ENCODE data around the gene SMTNL2.

Gene SMTNL2

GRCh38 chr17:4584101-4584916 is at the start of gene SMTNL2:
Gene SMTNL2, plus strand, starts transcription at chr17:4584529. Its CDS starts 77 bp downstream, at chr17:4584606.
- no peak for DNase-seq (ENCODE audit: low read depth)

GRCh38 chr17:4534928-4535666 is 49.2 kb upstream of the SMTNL2 start:
- no peak for DNase-seq (ENCODE audit: low read depth)

GRCh38 chr17:4535667-4536258 is 48.6 kb upstream of the SMTNL2 start:
- DNase-seq (ENCODE audit: low read depth) = no peak

GRCh38 chr17:4536259-4536741 is 48.0 kb upstream of the SMTNL2 start:
- DNase-seq (ENCODE audit: low read depth) = no peak

- DNase-seq (ENCODE audit: low read depth) = no peak
These were observed 47.5 kb upstream of the SMTNL2 start for GRCh38 chr17:4536742-4537411.

GRCh38 chr17:4537451-4538235 is 46.7 kb upstream of the SMTNL2 start:
- DNase-seq (ENCODE audit: low read depth) = no peak

- DNase-seq (ENCODE audit: low read depth) = no peak
These were observed 45.9 kb upstream of the SMTNL2 start for GRCh38 chr17:4538236-4539002.

GRCh38 chr17:4539025-4539424 is 45.3 kb upstream of the SMTNL2 start:
- DNase-seq (ENCODE audit: low read depth) = no peak

- DNase-seq (ENCODE audit: low read depth) = no peak
These were observed 44.6 kb upstream of the SMTNL2 start for GRCh38 chr17:4539576-4540223.

- DNase-seq (ENCODE audit: low read depth) = no peak
These were observed 44.1 kb upstream of the SMTNL2 start for GRCh38 chr17:4540224-4540651.

- DNase-seq (ENCODE audit: low read depth) = no peak
These were observed 43.5 kb upstream of the SMTNL2 start for GRCh38 chr17:4540687-4541327.

- DNase-seq (ENCODE audit: low read depth) = no peak
These were observed 42.9 kb upstream of the SMTNL2 start for GRCh38 chr17:4541328-4542002.

- DNase-seq (ENCODE audit: low read depth) = no peak
These were observed 42.2 kb upstream of the SMTNL2 start for GRCh38 chr17:4542003-4542725.

GRCh38 chr17:4542726-4543191 is 41.6 kb upstream of the SMTNL2 start:
- no peak for DNase-seq (ENCODE audit: low read depth)

- DNase-seq (ENCODE audit: low read depth) = no peak
These were observed 40.7 kb upstream of the SMTNL2 start for GRCh38 chr17:4543557-4544026.

GRCh38 chr17:4544135-4544950 is 40.0 kb upstream of the SMTNL2 start:
- DNase-seq (ENCODE audit: low read depth) = no peak

- no peak for DNase-seq (ENCODE audit: low read depth)
These were observed 39.4 kb upstream of the SMTNL2 start for GRCh38 chr17:4544951-4545216.

Measured in stimulated activated CD8-positive, alpha-beta memory T cell treated with anti-CD3 and anti-CD28 coated beads, Interleukin-15, amount 100 ng/mL, for 1 hour (primary cell).